Stromal cell of bone marrow (primary cell): ENCODE data around the gene LCMT2.
"Not testable (repeated sequence)": the region's sequence is repeated elsewhere in the genome, so short reads cannot be mapped to it uniquely, and the experiment has no call there.

Experiments
- DNase-seq: peaks from one replicate; pipeline ENCODE4 v3.0.0-alpha.2; 2012; ENCODE audit warnings: low read depth

The LCMT2 gene

DNA sequence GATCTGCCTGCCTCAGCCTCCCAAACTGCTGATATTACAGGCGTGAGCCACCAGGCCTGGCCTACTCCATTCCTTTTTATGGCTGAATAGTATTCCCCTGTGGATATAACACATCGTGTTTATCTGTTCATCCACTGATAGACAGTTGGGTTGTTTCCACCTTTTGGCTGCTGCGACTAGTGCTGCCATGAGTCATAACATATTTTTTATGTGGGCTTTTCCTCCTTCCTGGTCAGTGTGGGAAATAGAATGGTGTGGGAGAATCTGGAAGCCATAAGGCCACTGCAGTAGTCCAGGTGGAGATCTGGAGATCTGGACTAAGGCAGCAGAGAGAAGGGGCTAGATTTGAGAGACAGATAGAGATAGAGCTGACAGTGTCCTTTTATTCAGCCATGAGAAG, 16.2 kb downstream of the LCMT2 start:
- DNase-seq, result no peak

- no peak for DNase-seq
Observed at GRCh38 chr15:43312378-43312777, 18.0 kb downstream of the LCMT2 start.

- DNase-seq, result no peak
Observed at GRCh38 chr15:43302205-43302817, 28.1 kb downstream of the LCMT2 start, which contains the start of gene TGM7. TSS of gene TGM7 (minus strand) at chr15:43302255.

- no peak for DNase-seq
Observed at GRCh38 chr15:43299884-43300283, 30.5 kb downstream of the LCMT2 start.

- DNase-seq, result no peak
Observed at GRCh38 chr15:43299411-43299810, 31.0 kb downstream of the LCMT2 start.

- DNase-seq, result no peak
Observed at GRCh38 chr15:43294091-43294706, 36.2 kb downstream of the LCMT2 start.

- DNase-seq, result no peak
Observed at GRCh38 chr15:43293432-43293831, 36.9 kb downstream of the LCMT2 start.

- DNase-seq, result no peak
Observed at GRCh38 chr15:43292375-43293078, 37.8 kb downstream of the LCMT2 start.

DNA sequence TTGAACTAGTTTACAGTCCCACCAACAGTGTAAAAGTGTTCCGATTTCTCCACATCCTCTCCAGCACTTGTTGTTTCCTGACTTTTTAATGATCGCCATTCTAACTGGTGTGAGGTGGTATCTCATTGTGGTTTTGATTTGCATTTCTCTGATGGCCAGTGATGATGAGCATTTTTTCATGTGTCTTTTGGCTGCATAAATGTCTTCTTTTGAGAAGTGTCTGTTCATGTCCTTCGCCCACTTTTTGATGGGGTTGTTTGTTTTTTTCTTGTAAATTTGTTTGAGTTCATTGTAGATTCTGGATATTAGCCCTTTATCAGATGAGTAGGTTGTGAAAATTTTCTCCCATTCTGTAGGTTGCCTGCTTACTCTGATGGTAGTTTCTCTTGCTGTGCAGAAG, 40.7 kb downstream of the LCMT2 start:
- DNase-seq, result not testable (repeated sequence)

DNA sequence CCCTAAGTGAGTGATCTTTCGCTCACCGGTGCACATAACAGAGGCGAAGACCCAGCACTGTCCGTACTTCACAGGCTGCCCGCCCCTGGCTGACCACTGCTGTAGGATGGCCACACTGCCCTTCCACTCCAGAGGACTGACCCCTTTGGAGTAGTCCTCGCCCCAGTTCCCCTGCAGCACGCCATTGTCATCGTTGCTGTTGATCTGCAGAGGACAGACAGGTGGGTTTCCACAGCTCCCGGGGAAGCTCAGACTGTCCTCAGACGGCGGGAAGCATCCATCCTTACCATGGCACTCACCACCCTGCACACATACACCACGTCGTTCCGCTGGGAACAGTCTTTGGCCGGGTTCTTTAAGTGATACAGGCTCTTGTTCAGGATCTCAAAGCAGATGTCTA, 43.1 kb downstream of the LCMT2 start:
- DNase-seq, result no peak

DNA sequence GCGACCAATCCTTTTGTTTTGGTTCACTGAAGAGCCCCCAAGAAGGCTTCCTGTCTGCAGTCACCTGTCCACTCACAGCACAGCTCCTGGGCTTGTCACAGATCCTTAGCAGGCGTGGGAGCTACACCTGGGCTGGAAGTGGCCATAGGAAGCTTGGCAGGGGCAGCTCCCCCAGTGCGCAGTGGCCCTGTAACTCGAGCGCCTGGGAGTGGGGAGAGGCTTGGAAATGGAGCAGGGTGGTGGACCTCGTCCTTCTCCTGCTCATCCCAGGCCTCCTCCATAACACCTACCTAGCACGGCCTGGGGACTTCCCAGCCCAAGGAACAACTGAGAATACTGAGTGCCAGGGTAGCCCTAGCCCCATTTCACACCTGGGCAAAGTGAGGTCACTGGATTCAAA, 44.3 kb downstream of the LCMT2 start:
- DNase-seq, result no peak

GRCh38 chr15:43285609-43286037, 44.8 kb downstream of the LCMT2 start:
- peak; percentile 31 for DNase-seq

- DNase-seq, result no peak
Observed at GRCh38 chr15:43283526-43283925, 46.8 kb downstream of the LCMT2 start.

DNA sequence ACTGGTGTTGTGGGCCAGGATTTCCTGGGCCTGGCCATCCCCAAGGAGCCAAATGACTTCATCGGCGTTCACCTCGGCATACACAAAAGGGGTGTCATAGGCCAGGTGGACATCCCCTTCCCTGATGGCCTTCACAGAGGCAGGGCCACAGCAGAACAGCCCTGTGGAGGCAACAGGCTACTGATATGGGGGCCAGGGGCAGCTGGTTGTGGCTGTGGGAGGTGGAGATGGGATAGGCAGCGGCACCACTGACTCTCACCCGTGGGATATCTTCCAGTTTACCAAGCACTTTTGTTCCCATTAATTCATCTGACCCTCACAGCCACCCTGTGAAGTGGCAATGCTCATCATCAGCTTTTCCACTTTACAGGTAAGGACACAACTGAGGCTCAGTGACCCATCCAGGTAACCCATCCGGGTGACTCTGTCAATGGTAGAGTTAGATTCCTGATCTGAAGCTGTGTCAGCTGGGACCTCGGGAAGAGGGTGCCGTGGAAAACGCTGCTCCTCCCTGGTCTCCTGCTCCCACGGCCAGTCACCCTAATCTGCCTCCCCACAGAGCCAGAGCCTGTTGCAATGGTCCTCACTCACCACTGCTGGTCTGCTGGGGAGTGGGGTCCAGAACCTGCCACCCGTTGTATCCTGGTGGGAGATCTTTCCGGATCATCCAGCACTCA, 48.3 kb downstream of the LCMT2 start:
- DNase-seq, result no peak

- DNase-seq, result no peak
Observed at GRCh38 chr15:43280996-43281395, 49.4 kb downstream of the LCMT2 start.

DNA sequence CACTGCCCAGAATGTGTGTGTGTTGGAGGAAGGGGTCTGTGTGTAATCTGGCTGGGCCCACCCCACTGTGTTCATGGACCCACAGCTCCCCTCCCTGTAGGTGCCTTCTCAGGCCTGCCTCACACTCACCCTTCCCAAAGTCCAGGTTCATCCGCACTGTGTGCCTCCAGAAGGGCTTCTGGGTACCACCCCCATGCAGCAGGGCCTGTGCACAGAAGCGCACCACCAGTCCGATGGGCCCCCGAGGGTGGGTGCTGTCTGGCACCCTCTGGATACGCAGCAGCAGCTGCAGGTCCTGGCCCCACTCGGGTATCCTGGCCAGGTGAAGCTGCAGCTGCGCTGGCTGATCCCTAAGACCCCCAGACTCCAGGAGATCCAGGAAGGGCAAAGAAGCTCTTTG, 50.9 kb downstream of the LCMT2 start:
- DNase-seq, result no peak

DNA sequence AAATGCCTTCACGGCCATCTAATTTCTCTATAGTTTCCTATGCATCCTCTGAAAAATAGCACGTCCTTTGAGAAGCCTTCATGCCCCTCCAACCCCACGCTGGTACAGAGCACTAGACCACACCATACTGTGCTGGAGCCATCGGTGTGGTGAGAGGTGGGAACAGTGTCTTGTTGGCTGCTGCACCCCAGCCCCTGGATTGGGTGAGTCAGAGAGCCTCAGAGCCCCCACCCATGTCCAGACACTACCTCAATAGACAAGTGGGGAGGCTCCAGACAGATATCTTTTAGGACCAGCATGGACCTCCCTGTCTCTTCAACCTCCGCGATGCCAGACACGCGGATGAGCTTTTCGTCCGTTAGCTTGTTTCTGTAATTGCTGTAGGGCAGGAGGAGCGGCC, 51.5 kb downstream of the LCMT2 start:
- DNase-seq, result no peak

DNA sequence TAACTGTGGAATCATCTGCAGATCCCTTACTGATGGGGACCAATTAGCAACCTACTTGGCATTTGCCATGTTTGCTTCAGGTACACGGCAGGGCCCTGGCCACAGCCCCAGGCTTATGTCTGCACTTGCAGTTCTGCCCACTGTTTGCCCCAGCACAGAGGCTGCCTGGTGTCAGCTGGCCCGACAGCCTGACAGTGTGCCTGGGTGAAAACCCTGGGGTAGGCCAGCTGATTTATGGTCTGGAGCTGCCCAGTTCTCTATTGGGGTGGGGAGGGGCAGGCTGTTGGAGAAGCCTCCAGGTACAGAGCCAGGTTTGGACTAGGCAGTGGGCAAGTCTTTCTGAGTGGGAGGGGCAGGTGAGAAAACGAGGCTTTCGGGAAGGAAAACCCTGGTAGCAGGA, 52.5 kb downstream of the LCMT2 start:
- no peak for DNase-seq

DNA sequence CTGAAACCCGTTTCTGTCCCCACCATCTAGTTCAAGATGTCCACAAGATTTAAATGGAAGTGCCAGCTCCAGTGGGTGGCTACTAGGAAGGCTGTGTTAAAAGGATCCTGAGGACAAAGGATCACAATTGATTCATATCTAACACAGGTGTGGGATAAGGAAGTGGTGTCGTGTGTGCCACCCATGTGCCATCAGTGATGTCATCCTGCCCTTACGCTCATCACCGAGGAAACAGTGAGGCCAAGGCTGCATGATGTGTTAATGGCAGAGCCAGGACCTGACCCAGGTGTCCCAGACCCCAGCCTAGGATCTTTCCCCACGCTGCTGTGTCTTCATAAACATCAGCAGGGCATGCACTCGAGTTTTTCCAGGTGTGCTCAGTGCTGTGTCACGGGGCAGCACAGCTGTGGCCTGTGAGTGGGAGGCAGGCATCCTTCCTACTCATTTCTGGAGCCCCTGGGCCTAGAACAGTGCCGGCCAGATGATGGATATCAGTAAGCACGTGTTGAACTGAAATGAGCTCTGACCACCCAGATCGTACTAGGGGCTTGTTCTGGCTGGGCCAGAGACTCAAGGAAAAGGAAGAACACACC, 53.0 kb downstream of the LCMT2 start:
- DNase-seq, result no peak

DNA sequence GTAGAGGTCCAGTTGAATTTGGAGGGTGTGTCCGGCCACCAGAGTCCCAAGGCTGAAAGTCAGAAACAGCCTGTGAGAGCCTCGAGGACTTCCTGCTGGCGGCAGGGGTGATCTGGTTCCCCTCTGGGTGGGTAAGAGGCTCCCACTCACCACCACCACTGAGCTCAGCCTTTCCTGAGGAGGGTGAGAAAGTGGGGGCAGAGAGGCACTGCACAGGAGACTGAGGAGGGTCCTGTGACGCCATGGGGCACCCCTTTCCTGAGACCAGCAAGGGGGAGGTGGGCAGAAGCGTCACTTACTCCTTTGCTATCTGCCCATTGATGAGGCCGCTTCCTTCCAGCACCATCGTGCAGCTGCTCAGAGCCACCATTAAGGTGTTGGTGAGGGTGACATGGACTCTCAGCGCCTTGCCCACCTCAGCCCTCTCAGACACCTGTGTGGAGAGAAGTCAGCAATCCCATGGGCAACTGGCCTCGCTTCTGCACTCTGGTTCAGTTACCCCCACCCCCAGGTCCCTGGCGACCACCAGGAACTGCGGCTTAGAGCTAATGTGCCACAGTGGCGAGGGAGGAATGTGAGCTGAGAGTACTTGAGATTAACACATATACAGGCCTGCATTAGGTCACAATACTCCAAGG, 53.7 kb downstream of the LCMT2 start:
- no peak for DNase-seq

DNA sequence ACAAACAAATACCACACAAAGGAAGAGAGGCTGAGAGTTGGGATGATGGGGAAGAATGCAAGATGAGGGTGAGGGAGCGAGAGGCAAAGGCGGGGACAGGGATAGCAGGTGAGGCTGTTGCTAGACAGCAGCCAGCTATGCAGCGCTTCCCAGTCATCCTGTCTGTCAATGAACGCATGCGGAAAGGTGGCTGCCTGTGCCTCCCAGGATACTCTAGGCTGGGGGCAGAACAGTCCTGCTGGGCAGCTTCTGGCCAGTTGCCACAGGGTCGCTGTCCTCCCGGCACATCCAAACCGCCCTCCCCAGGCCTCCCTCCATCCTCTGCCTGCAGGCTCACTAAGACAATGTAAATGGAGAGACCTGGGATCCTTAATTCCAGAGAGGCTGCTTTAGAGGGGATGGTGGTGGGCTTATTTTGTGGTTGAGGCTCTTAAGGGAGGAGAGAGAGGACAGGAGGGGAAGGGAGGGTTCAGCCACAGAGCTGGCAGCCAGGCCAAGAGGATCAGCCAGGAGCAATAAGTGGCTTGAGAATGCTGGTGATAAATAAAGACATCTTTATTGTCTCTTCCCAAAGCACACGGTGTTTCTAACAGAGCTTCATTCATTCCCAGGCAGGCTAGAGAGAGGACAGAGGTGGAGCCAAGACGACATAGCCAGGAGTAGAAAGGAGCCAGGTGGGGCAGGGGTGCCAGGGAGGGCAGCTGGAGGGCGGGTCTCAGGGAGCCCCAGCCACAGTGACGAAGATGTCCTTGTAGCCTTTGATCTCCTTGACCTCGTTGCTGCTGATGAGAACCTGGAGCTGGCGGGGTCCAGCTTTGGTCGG, 54.4 kb downstream of the LCMT2 start:
- DNase-seq, result no peak
